Activated T-helper 1 cell treated with Interleukin-2 at 50 U/mL for 16 hours (primary cell): Measurements from ENCODE around the gene DENND1A.

Experiments
- DNase-seq: peaks from one replicate; pipeline ENCODE4 v3.0.0-alpha.2; 2020; ENCODE audit warnings: low read depth

The DENND1A gene

DNA sequence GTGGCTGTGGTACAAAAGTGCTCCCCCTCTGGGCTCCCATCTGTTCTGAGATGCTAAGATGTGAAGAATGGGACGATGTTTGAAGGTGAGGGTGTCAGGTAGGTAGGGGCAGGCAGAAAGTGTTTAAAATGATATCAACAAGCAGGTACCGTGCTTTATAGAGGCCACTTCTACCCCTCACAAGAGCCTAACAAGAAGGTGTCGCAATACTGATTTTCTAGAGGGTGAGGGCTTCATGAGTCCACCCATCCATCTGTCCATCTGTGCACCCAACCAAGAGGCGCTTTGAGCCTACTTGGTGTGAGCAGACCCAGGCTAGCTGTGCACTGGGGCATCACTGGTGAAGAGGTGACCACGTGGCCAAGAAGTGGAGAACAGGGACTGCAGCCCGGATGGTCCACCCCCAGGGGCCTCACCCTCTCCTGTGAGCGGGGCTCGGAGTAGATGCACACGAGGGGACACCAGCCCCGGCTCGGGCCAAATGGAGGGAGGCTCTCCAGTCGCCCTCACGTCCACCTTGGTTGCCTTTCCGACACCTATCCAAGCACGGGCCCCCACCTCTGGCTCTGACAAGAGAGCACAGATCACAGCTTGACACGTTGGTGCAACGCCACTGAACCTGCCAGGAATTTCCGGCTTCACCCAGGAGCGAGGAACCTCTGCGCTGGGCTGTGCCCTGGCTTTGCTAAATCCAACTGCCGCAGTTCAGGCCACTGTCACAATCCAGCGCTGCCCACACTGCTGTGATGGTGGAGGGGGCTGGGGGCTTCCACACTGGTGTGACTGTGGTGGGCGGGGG, 539.4 kb downstream of the DENND1A start:
- DNase-seq: no peak

DNA sequence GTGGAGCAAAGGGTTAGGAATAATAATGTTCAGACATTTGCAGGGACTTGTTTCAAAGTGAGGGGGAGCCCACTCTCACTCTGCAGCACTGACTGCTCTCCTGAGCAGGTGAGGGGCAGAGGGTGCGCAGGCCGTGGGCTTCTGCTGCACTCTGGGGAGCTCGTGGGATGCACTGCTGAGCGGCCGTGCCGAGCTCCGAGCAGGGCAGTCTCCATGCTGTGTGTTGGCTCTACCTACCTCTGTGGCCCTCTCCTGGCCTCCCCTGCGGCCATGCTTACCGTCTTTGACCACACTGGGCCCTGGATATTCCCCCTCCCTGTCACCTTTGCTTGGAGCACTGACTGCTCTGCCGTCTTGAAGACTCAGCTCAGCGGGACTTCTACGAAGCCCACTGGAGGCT, 540.2 kb downstream of the DENND1A start:
- no peak for DNase-seq

DNA sequence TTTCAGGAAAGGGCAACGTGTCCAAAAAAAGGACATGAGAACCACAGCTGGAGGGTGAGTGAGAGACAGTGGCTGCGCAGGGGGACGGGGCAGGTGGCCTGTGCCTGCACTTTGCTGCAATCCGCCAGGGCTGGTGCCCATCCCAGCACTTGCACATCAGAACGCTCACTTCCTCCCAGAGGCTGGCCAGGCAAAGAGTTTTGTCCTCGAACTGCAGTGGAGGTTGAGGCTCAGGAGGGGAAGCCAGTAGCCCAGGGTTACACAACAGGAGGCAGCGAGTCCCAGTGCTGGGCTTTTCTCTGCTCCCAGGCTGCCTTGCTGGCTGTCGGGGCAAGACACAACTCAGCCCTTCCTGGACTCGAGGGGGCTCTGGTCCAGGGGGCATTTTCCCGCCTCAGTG, 540.9 kb downstream of the DENND1A start:
- no peak for DNase-seq

DNA sequence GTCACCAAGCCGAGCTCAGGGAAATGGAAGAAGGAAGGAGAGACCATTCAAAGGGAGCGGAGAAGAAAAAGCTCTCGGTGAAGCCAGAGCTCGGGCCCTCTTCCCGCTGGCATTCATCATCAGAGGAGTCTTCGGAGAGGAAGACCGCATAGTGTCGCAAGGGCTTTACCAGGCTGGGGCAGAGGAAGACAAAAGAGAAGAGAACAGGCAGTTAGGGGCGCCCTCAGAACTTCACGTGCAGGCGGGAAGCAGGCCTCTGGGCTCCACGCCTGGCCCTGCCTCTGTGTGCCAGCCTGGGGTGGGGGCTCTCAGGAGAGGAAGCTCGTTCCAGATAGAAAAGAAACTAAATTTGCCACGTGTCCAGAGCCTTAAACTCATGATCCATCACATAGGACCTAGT, 542.2 kb downstream of the DENND1A start:
- DNase-seq: no peak

DNA sequence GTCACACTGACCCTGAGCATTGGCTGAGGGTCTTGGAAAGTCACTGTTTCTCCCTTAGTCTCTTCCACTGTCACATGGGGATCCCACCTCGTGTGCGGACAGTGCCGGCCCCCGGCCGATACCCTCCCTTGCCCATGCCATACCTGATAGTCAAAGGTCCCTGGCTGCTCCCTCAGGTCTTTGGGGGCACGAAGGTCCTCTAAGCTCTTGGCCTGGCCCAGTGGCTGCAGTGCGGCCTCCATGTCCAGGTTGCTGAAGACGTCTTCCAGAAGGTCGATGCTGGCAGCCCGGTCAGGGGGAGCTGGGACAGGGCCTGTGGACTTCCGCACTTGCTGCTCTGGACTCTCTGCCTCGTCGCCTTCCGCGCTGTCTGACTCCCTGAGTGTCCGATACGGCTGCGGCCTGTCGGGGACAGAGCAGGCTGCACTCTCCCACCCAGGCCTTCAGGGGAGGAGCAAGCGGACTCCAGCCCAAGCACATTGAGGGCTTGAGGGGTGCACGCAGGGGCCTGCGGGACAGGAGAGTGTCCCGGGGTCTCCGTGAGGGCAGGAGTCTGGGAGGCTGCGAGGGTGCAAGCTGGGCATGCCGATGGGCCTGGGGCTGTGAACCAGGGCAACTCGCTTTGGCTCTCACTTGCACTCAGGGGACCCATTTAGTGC, 546.3 kb downstream of the DENND1A start:
- DNase-seq: no peak

DNA sequence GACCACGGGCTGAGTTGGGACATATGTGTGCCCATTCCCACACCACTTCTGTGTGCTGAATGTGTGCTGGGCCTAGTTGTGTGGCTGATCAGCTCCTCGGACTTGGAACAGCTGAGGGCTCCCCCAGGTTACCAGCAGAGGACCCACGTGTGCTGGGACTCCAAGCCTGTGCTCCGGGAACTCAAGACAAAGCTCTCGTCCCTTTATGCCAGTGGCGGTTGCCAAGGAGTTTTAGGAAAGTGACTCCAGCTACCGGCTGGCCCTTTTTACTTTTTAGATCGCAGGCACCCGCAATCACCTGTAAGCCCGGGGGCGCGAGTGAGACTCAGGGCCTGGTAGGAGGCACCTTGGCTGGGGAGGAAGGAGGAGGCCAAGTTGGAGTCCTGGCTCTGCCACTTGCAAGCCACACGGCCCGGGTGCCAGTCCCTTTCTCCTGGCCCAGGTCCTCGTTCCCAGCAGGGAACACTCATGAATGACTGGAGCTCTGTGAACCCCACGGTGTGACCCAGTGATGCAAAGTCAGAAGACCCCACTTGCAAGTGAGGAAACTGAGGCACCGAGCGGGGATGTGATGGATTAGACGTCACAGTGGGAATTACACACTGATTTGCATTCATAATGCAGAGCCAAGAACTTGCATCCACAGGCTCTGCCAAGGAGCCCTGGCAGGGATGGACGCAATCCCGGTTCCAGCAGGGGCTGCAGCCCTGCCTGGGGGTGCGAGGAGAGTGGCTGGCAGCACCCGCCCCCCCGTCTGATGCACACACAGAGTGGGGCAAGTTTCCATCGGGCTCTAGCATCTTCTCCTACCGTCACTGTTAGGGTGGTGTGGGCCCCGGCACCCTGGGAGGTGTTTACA, 547.0 kb downstream of the DENND1A start:
- no peak for DNase-seq

DNA sequence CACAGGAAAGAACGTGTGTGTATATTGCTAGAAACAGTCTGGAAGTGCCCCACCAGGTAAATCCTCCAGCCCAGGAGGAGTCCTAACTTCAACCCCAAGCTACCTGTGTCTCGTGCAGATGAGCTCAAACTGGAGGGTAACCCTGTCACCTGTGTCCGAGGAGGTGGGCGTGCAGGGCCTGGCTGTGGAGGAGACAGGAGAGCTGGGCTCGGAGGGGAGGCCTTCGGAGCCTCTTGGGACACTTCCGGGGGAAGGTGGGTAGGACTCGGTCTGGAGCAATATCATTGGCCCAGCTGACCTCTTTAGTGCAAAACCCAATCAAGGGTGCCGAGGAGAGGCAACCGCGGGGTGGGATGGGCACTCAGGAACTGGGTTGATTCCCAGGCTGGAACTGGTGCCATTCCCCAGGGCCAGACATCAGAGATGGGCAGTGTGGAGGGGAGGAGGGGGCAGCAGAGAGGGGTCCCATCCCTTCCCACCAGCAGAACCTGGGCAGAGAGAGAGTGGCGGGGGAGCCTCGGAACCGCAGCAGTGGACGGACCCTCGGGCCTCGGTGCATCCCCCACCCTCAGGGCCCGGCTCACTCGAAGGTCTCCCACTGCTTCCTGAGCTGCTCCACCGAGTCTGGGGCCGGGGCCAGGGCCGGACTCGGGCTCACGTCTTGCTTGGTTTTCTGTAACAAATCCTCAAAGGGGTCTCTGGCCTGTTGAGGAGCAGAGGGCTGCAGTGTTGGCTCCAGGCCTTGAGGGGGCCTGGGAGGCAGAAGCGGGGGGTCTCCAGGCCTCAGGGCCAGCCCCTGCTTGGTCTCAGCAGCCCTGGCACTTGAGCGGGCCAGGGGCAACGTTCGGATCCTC, 548.8 kb downstream of the DENND1A start:
- DNase-seq: no peak

DNA sequence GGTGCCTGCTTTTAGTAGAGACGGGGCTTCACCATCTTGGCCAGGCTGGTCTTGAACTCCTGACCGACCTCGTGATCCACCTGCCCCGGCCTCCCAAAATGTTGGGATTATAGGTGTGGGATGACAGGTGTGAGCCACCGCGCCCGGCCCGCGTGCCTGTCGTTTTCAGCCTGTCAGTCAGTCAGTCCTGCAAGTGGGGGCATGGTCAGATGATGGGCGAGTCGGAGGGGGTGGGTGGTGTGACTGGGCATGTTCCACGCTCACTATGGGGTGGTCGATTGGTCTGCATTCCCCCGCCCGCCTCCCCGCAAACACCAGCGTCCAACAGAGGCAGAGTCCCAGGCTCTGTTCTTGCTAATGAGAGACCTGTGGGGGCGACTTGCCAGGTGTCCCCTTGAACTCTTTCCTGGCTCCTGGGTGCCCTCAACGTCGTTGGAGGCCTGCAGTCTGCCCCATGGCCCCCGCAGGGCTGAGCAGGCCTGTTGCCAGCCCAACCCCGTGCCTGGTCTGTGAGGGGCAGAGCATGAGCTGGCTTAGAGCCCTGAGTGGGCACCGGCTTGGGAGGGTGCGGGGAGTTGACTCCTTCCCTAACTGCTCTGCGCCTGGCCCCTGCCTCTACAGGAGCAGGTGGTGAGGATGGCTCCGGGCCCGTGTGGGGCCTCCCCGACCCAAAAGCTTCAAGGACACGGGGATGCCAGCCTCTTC, 550.8 kb downstream of the DENND1A start:
- no peak for DNase-seq

DNA sequence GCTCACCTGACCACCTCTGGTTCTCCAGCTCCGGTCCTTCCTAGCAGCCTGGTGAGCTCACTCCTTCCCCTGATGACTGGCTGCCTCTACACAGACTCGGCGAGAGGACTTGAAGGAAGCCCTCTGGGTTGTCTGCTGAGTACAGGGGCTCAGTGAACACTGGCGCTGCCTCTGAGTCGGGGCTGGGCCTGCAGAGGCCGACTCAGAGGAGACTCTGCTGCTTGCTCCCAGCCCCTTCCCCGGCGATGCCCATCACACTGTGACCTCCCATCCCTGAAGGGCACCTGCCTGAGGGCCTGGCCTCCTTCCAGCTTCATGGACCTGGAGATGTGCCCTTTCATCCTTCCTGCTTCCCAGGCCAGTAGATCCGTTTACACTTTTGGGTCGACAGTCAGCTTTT, 551.9 kb downstream of the DENND1A start:
- no peak for DNase-seq

DNA sequence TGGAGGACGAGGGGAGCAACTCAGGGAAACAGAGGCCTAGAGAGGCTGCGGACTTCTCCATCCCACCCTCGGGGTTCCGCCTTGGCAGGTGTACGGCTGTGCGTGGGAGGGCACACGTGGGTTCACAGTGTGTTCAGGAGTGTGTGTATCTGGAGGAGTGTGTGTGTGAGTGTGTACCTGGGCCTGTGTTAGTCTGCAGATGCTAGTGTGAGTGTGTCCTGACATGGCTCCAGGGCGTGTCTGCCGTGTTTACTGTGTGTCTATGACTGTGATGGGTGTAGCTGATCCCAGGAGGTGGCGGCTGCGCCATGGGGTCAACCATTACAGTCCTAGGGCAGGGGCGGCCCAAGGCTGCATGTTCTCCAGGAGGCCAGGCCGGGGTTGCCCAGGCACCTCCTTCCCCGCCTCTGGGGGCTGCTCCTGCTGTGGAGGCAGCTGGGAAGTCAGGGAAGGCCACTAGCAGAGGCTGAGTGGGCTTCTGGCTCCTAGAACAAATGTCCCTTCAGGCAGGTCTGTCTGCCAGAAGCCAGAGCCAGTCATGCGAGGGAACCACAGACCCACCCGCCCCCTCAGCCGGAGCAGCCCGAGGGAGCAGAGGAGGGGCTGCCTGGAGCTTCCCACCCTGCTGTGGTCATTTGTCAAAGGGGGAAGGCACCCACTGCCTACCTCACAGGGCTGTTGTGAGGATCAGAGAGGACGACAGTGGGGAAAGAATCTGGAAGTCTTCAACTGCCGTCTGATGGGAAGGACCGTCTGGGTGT, 552.5 kb downstream of the DENND1A start:
- no peak for DNase-seq

DNA sequence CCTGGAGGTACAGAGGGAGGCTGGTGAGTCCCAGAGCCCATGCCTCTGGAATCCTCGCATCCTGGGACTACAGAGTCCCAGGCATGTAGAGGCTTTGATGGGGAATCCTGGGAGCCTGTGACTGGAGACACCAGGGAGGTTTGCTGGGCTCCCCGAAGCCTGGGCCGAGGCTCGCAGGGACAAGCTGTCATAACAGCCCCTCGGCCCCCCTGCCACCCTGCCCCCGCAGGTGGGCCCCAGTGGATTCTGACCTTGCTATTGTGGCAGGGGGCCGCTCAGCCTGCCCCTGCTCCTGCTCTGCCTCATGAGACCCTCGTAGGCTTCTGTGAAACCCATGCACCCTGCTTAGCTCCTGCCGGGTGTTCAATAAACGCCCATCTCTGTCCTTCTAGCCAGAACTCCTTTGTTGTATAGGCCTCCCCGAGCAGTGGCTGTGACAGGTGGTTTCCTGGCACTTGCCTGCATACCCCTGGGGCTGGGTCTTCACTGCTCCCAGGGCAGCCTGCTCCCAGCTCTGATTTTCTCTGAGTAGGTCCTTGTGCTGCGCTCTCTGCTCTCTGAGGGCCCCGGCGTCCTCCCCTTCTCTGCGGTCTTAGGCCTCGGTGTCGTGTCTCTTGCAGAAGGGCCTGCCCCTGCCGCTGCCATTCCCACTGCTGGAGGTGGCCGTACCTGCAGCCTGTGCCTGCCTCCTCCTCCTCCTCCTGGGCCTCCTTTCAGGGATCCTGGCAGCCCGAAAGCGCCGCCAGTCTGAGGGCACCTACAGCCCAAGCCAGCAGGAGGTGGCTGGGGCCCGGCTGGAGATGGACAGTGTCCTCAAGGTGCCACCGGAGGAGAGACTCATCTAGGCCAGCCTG, 553.5 kb downstream of the DENND1A start:
- DNase-seq: no peak

DNA sequence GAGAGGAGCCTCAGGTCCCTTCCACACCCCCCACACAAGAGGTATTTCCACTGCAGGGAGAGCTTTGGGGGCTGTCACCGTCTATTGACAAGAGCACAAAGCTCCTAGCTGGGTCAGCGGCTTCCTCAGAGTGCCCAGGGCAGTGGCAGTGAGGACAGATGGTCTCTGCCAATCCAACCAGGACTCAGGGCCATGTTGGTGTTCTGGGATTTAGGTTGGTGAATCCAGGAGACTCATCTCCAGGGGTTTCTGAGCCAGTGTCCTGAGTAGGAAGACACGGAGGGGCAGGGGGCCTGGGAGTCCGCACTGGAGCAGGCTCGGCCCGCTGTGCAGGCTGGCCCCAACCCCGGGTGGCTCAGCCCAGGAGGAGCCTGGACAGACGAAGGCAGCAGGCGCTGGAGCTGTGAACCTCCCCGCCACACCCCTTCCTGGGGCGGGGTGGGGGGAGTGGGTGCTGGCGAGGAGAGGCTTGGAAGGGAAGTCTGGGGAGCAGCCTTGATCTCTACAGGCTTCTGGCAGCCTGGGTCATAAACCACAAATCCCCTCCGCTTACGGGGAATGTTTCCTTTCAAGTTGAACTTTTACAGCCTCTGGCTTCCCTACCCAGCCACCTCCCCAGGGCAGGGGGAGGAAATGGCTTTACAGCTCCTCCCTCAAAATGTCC, 554.3 kb downstream of the DENND1A start:
- DNase-seq: no peak

DNA sequence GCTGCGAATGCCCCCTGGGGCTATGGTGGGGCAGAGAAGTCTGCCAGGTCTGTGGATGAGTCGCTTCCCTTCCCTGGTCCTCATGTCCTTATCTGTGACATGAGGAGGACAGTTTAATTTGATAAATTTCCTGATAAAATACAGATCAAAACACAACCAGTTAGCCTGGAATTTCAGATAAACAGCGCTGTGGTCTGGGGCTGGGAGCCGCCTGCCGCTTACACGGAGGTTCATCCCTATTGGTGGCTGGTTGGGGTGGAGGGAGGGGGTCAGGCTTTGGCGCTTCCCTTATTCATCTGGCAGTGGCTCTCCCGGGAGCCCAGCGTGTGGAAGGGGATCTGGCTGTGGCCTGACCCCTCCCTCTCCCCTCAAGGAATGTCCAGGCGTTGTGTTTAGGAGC, 556.0 kb downstream of the DENND1A start:
- DNase-seq: no peak

DNA sequence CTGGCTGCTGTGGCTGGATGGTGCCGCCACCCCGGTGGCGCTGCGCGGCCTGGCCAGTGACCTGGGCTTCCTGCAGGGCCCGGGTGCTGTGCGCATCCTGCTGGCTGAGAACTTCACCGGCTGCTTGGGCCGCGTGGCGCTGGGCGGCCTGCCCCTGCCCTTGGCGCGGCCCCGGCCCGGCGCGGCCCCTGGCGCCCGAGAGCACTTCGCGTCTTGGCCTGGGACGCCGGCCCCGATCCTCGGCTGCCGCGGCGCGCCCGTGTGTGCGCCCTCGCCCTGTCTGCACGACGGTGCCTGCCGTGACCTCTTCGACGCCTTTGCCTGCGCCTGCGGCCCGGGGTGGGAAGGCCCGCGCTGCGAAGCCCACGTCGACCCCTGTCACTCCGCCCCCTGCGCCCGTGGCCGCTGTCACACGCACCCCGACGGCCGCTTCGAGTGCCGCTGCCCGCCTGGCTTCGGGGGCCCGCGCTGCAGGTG, 556.4 kb downstream of the DENND1A start:
- DNase-seq: no peak

DNA sequence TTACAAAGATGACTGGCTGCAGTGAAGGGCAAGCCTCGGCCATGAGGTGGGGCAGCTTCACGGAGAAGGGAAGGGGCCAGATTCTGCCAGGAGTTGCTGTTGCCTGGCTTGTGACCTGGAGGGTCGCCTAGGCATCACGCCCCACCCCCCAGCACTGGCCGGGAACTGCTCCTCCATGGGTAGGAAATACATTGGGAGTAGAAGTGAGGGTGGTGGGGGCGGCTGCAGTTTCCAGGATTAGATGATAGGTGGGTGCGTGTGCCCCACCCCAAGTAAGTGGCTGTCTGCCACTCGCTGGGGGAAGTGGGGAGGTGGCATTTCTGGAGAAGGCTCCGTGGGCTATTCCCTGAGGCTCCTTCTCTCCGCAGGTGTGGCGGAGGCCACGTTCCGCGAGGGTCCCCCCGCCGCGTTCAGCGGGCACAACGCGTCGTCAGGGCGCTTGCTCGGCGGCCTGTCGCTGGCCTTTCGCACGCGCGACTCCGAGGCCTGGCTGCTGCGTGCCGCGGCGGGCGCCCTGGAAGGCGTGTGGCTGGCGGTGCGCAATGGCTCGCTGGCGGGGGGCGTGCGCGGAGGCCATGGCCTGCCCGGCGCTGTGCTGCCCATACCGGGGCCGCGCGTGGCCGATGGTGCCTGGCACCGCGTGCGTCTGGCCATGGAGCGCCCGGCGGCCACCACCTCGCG, 557.0 kb downstream of the DENND1A start:
- no peak for DNase-seq

DNA sequence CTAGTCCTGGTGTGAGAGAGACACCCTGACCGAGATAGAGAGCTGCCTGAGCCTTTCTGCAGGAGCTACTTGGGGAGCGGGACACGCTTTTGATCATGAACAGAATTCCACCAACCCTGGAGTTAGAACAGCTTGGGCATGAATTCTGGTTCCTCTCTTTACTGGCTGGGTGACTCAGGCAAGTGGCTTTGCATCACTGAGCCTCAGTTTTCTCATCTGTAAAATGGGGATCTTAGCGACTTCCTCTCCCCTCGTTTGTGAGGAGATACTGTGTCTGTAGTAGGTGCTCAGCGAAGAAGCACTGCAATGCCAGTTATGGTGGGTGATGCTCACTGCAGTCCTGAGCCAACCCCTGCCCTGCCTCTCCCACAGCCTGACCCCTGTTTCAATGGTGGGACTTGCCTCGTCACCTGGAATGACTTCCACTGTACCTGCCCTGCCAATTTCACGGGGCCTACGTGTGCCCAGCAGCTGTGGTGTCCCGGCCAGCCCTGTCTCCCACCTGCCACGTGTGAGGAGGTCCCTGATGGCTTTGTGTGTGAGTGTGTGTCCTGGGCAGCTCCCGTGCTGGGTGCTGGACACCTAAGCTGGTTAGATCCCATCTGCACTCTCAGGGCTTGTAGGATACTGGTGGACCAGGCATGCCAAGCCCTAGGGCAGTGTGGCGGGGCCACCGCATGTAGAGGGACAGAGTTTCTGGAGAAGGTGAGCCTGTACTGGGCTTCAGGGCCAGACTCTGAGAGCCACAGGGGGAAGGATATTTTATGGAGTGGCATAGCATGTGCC, 557.9 kb downstream of the DENND1A start:
- DNase-seq: no peak

DNA sequence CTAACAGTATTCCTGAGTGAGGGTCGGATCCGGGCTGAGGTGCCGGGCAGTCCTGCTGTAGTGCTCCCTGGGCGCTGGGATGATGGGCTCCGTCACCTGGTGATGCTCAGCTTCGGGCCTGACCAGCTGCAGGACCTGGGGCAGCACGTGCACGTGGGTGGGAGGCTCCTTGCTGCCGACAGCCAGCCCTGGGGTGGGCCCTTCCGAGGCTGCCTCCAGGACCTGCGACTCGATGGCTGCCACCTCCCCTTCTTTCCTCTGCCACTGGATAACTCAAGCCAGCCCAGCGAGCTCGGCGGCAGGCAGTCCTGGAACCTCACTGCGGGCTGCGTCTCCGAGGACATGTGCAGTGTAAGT, 558.7 kb downstream of the DENND1A start:
- DNase-seq: no peak
